HG03135 (cell line): Measurements from ENCODE around the gene NFYA.
A peak's percentile ranks its signal among the peaks of the same experiment; 100 is the strongest.

Source experiments
- ATAC-seq: cut with Tn5 transposase; IDR thresholded peaks from one replicate; pipeline ENCODE4 v1.9.1; 2021; ENCODE audit warnings: mild to moderate bottlenecking, moderate library complexity; ENCODE audit not compliant: unreplicated experiment

Gene NFYA

DNA sequence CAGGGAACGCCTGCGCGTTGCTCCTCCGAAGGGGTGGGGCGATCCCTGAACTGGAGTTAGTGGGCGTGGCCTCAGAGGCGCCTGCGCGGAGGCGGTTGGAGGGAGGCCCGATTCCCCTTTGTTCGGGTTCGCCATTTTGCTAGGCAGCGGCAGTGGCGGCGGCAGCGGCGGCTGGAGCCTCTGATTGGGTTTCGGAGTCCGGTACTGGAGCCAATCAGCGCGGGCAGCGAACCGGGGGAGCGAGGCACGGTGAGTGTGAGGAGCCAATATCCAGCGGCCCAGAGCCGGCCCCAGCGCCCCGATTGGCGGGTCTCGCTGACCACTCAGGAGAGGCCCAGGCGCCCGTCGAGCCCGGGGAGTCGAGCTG is at the start of gene NFYA:
NFYA (plus strand) TSS at position 139 of the 367 bp plus-strand sequence. CDS start 6,116 bp downstream, outside the sequence.
- ATAC-seq, result peak; percentile 64

DNA sequence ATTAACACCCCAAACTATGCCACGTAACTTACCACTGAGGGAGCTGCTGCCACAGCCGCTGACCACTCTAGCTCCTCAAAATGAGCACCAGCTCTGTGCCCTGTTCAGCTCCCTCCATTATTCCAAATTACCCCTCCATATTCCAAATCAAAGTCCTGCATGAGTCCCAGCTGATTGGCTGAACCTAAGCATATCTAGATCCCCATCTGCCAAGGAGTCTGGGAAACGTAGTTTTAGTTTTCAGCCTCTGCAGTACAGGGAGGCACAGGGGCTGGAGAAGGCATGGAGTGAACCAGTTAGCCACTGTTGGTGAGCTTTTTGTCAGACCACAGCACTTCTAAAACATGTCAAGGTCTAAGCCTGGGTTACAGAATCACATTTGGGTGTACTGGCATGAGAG is 49.7 kb upstream of the NFYA start:
- ATAC-seq, result no peak

DNA sequence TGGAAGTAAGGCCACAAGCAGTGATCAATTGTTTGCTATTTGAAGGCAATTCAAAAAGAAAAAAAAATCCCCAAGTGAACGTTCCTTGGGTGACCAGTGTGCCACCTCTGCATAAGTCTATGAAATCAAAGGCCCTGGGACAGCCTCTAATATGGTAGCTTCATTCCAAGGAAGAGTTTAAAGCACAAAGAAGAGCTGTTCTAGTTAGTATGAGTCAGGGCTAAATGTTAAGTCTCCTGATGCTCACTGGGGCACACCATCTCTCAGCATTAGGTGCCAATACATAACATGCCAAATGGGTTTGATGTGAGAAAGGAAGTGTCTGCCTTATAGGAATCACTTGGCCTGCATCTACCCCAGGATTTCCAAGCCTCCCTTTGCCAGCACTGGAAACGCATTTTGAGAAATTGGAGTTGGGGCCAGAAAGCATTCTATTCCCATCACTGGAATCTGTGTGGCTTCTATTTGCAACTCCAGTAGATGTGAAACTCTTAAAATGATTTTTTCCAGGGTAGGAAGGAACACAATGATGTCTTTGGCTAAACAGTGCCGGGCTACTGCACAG is 46.7 kb upstream of the NFYA start:
- ATAC-seq, result no peak

- ATAC-seq, result no peak
Measured at GRCh38 chr6:41027241-41027640, 45.5 kb upstream of the NFYA start.

DNA sequence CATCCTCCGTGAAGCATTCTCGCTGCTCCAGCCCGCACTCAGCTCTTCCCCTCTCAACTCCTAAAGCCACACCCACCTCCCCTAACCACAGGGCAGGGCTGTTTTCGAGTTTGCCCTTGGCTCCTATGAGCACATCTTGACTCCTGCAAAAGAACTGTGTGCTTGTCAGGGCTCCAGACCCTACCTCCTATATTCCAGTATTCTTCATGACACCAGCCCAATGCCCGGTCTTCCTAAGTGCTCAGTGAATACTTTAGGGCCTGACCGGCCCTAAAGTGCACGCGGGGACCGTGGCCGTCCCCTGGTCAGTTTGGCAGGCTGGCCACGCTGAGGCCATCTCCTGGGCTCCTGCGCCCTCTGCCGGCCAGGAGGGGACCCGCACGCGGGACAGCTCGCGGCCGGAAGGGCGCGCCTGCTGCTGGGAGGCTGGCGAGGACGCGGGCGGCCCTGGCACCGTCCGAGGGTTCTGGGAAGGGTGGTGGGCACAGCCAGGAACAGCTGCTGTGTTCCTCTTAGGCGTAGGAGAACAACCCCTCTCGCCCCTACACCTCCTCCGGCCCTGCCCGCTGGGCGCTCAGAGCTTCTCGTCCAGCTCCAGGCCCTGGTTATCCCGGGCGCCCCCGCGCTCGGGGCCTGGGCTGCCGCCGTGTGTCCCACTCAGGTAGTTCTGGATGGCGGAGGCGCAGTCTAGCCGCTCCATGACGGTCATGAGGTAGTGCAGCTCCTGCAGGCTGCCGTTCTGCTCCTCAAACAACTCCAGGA is 44.8 kb upstream of the NFYA start:
- ATAC-seq, result peak; percentile 91

- peak; percentile 47 for ATAC-seq
Measured at GRCh38 chr6:41028561-41029412, 44.0 kb upstream of the NFYA start.

DNA sequence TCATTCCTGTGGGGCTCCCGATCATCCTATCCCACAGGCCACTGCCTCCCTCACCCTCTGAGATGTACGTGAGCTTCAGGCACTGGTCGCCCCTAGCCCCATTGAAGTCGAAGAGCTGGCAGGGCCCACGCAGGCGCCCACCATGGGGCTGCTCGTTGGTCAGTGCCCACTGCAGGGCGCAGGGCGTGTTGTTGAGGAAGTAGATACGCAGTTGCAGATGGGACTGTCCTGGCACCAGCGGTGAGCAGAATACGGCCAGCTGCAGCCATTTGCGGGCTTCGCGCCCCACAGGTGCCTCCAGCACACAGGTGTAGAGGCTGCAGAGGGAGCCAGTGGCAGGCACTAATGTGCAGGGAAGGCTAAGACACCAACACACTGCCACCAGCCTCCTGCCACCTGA is 39.9 kb upstream of the NFYA start:
- ATAC-seq, result no peak

DNA sequence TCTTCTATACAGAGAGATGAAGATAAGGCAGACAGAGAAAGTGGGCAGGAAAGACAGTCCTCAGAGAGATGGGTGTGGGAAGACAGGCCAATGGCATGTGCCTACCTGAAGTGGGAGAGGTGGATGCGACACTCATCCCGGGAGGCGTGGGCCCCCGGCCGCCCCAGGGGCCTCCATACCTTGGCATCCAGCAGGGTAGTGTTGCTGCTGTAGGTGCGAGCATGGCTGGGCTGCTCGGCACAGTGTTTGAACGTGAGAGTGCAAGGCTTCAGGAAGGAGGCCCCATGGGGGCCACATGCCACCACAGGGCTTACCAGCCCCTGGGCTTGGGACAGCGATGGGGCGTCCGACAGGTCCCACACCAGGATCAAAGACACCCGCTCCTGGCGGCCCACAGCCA is 39.0 kb upstream of the NFYA start:
- no peak for ATAC-seq

- no peak for ATAC-seq
Measured at GRCh38 chr6:41036186-41036585, 36.6 kb upstream of the NFYA start.

GRCh38 chr6:41036601-41037000 is 36.2 kb upstream of the NFYA start:
- no peak for ATAC-seq

DNA sequence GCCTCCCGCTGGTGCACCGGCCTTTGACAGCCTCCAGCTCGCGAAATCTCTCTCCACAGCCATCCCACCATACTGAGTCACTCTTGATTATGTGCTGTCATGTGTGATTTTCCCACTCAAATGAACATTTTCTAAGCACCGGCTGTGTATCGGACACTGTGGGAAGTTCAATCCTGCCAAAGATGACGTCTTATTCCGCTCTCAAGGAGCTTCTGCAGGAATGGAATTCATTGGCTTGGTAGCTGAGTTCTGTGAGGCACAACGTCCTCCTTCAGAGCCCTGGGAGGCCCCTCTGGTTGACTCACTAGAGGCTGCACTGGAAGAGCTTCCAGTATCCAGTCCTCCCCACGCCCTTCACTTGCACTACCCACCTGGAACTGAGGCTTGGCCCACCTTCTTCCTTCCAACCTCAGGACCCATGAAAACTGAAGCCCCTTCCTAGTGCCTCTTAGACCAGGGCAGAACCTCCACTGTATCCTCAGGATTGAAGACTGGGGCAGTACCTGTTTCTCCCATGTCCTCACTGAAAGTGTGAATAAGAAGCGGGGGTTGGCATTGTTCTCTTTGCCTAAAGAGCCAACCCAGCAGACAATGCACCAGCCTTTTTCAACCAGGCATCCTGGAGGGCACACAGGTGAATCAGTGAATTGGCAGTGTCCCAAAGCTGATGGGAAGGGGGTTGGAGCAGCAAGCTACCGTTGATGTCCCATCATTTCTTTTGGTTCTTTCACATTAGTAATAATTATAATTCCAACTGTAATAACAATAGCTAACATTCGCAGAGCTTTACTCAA is 35.5 kb upstream of the NFYA start:
- no peak for ATAC-seq

DNA sequence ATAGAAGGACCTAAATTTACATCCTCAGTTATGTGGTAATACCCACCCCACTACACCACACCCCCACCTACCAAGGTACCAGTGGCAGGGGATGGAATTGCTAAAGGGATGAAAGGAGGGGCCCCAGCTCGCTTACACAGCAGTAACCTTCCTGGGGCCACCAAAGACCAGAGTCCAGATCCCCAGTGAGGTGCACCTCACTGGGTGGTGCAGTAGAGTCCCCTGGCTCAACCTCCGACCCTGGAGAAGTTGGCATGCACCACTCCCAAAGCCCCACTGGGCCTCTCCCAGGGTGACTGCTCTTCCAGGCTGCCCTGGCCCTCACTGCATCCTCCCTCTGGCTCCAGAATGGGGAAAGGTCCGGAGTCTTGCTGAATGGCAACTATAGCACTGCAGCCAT is 34.6 kb upstream of the NFYA start:
- no peak for ATAC-seq

DNA sequence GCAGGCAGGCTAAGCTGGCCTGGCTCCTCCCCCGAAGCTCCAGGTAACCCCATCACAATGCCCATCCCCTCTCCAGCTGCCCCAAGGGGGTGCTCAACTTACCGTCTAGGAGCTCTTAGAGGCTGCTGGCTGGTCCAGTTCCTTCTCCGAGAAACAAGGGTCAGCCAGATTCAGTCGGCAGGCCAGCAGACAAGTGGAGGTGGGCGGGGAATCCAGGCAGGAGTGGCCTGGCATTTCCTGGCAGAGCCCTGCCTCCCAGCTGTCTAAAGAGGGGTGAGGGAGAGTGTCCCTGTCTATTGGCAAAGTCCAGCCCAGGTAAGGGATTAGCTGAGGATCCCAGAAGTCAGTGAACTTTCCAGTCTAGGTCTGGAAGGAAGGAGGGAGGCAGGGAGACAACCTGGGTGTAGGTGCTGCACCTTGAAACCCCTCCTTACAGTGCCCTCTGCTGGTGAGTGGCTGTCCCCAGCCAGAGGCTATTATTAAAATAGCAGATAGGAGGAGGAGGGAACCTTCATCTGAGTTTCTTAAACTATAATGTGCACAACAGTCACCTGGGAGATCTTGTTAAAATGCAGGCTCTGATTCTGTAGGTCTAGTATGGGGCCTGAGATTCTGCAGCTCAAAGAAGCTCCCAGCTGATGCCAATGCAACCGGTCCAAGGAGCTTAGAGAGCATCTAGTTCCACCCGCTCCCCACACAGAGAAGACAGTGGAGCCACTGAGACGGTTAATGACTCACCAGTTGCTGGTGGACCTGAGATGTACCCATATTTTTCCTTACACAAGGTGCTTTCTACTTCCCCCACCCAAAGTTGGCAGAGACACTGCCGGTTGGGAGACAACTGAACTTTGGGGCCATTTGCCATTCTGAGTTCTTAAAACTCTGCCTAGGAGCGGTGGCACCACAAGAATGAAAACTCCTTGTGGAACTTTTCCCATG is 33.4 kb upstream of the NFYA start, which contains the start of gene UNC5CL:
UNC5CL (minus strand) TSS at position 162 of the 939 bp plus-strand sequence. CDS start 4,147 bp downstream, outside the sequence.
- ATAC-seq, result no peak

DNA sequence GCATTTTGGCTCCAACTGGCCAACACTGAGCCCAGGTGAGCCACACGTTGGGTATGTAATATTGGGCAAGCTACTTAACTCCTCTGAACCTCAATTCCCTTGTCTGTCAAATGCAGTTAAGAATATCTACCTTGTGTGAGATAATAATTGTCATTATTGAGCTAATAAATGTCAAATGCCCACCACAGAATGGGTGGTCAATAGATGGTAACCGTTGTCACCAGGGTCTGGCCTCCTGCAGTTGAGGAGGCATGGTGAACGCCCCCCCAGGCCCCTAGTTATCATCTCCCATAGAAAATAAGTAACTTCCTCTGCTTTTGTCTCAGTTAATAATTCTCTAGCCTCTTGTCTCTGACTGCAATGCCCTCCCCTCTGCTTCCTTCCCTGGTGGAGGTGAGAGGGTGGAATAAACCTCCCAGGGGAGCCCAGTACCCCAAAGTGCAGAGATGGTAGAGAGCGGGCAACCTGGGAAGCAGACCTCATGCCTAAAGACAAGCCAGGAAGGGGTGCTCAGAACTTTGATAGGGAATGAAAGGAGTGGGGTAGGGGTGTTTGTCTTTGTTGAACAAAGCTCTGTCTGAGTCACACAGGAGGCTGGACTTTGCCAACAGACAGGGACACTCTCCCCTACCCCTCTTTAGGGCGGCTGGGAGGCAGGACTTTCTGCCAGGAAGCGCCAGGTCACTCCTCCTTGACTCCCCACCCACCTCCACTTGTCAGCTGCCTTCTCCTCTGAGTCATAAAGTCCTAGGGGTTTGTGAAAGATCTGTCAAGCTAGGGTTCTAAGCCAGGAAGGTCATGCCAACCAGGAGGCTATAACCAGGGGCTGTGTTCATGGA is 32.5 kb upstream of the NFYA start:
- ATAC-seq, result no peak

GRCh38 chr6:41040940-41041536 is 31.7 kb upstream of the NFYA start:
- ATAC-seq, result no peak

- no peak for ATAC-seq
Measured at GRCh38 chr6:41042226-41043055, 30.3 kb upstream of the NFYA start, which contains the start of gene TSPO2. Gene TSPO2, plus strand, starts transcription at chr6:41042467. Its CDS starts 519 bp downstream, at chr6:41042986.

DNA sequence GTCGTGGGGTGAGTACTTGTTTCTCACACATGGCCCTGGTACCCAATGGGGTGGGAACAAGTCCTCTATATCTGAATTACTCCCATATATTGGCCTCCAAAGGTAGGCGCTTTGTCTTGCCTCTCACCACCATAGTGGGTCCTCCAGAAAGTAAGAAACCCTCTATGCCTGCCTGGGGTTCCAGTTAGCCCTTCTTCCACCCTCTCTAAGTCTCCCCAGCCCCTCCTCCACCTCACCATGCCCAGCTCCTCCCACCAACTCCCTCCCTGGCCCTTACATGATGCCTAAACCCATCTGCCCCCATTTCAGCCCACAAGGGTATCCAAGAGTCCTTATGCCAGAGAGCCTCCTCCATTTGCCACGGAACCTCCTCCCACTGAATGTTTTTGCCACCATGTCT is 29.6 kb upstream of the NFYA start:
- no peak for ATAC-seq

- ATAC-seq, result no peak
Measured at GRCh38 chr6:41045664-41046063, 27.1 kb upstream of the NFYA start.
